Testis (tissue), 3 donors: ENCODE results near the gene OR6S1. TPM values are rescaled to one million over a fixed set of nuclear protein-coding genes. Genes with fewer than 3 reads are reported as not detected.
"Not testable (repeated sequence)": the region's sequence is repeated elsewhere in the genome, so short reads cannot be mapped to it uniquely, and the experiment has no call there.

ENCODE experiments used
- DNase-seq: peaks from one replicate; pipeline ENCODE4 v3.0.0-alpha.2; 2019
- H3K27ac ChIP-seq, 2 donors: fragments of 200-600 bp; sonication (generic); one replicate each; pipeline ENCODE4 v1.5.1; 2019
- H3K27me3 ChIP-seq: fragments of 200-600 bp; sonication (generic); one replicate; pipeline ENCODE4 v1.5.1; 2019
- H3K36me3 ChIP-seq: fragments of 200-600 bp; sonication (generic); one replicate; pipeline ENCODE4 v1.5.1; 2017; ENCODE audit warnings: low read depth; ENCODE audit errors: missing control alignments
- H3K4me1 ChIP-seq: fragments of 200-600 bp; sonication (generic); one replicate; pipeline ENCODE4 v1.5.1; 2019
- H3K4me3 ChIP-seq, 2 donors: fragments of 200-600 bp; sonication (generic); one replicate each; pipeline ENCODE4 v1.5.1; 2017 to 2019
- H3K9me3 ChIP-seq: fragments of 200-600 bp; sonication (generic); one replicate; pipeline ENCODE4 v1.5.1; 2017
- CTCF ChIP-seq, 3 experiments: fragments of 450-650 bp in 2 of 3; fragments of 200-600 bp in 1 of 3; sonication (generic) in 1 of 3; IDR thresholded peaks; one replicate each; pipeline ENCODE4 v1.5.1; 2016 to 2019; ENCODE audit warnings: antibody characterized with exemption in 3 of 3, mild to moderate bottlenecking in 2 of 3, moderate library complexity in 1 of 3
- POLR2A ChIP-seq: fragments of 450-650 bp; IDR thresholded peaks from one replicate; pipeline ENCODE4 v1.6.1; 2017; ENCODE audit warnings: antibody characterized with exemption, mild to moderate bottlenecking, moderate library complexity
- WGBS, 2 donors: methylation state at CpG; one replicate each; pipeline ENCODE4 v1.1.5; 2018; 5-methylcytosine and 5-hydroxymethylcytosine counted together
- intact Hi-C: fragments of 100-400 bp; cut with DNase I; formaldehyde crosslinking; loops from one replicate; pipeline ENCODE4 v1.15.1; 2023; ENCODE audit warnings: low total_unique reads
- polyA plus RNA-seq: library from polyadenylated mRNA; stranded (reverse); fragments of 350-450 nt; fragmentation: Illumina TruSeq; extraction: RNeasy Lipid Tissue Mini Kit (QIAGEN cat#74804); gene quantifications from one replicate; pipeline ENCODE4 v1.2.3, GENCODE V29; 2014; ENCODE audit warnings: low read depth, low replicate concordance; ENCODE audit not compliant: insufficient read depth
- small RNA-seq, 2 donors: library from RNA; depleted of rRNA; stranded (forward); fragments of <200 nt; gene quantifications; one replicate each; pipeline ENCODE3, GENCODE V24; 2016
- total RNA-seq, 2 donors: library from RNA; depleted of rRNA; stranded (reverse); fragments of >200 nt; gene quantifications; one replicate each; pipeline ENCODE4 v1.2.3, GENCODE V29; 2016

The OR6S1 gene
- total and polyA plus RNA-seq, 3 donors from 2014 or later, result 0.68 TPM; not detected in 2

GRCh38 chr14:20601522-20601921 lies 40.0 kb downstream of the OR6S1 start:
- intact Hi-C loops, result loop anchor here (10.0 kb wide), 1 partner anchor 277 kb away; no protein-coding TSS in a partner anchor
- H3K4me1 ChIP-seq, result no peaks in the 10 kb centered on the region
- no peak for TF ChIP-seq POLR2A
- no peak for TF ChIP-seq CTCF (IDR thresholded peaks at IDR 0.05)
- no peaks in the 10 kb centered on the region for H3K36me3 ChIP-seq
- H3K27ac ChIP-seq, result no peak overlapping the region
- no peak for DNase-seq
- 82 to 86% methylated on average over 12 of the region's 12 CpGs for WGBS, 2 donors
- no peaks in the 10 kb centered on the region for H3K9me3 ChIP-seq
- H3K4me3 ChIP-seq, result no peak overlapping the region
- no peaks in the 10 kb centered on the region for H3K27me3 ChIP-seq

GRCh38 chr14:20597108-20597507 lies 44.4 kb downstream of the OR6S1 start:
- no peak for TF ChIP-seq POLR2A
- no peak for TF ChIP-seq CTCF (IDR thresholded peaks at IDR 0.05)
- H3K9me3 ChIP-seq, result no peaks in the 10 kb centered on the region
- H3K4me1 ChIP-seq, result no peaks in the 10 kb centered on the region
- H3K4me3 ChIP-seq, result no peak overlapping the region
- whole genome bisulfite sequencing, 2 donors, result 90 to 96% methylated on average over 1 of the region's 1 CpG
- no peak overlapping the region for H3K27ac ChIP-seq
- H3K27me3 ChIP-seq, result no peaks in the 10 kb centered on the region
- intact Hi-C loops, result no loop called here
- H3K36me3 ChIP-seq, result no peaks in the 10 kb centered on the region
- no peak for DNase-seq

- DNase-seq, H3K27ac ChIP-seq, H3K27me3 ChIP-seq, H3K4me1 ChIP-seq, intact Hi-C loops, H3K4me3 ChIP-seq, H3K36me3 ChIP-seq, H3K9me3 ChIP-seq: not testable (repeated sequence)
- WGBS, 2 donors, result 93% methylated on average over 3 of the region's 3 CpGs
Measured at GRCh38 chr14:20595726-20596125, 45.8 kb downstream of the OR6S1 start.

GRCh38 chr14:20592574-20592973 lies 48.9 kb downstream of the OR6S1 start:
- no peak overlapping the region for H3K4me3 ChIP-seq
- 54 to 68% methylated on average over 1 of the region's 1 CpG for WGBS, 2 donors
- intact Hi-C loops, result no loop called here

GRCh38 chr14:20591235-20591634 lies 50.3 kb downstream of the OR6S1 start, which contains the start of gene RNASE12:
TSS of gene RNASE12 (minus strand) at chr14:20591376. CDS start at chr14:20590723, 653 bp downstream.
- H3K9me3 ChIP-seq, result no peaks in the 10 kb centered on the region
- intact Hi-C loops, result no loop called here
- H3K4me1 ChIP-seq, result no peaks in the 10 kb centered on the region
- TF ChIP-seq CTCF (IDR thresholded peaks at IDR 0.05) (no peak), POLR2A (no peak)
- no peak for DNase-seq
- WGBS, 2 donors, result 74 to 78% methylated on average over 4 of the region's 4 CpGs
- no peak within 1 kb of the TSS for H3K4me3 ChIP-seq
- no peaks in the 10 kb centered on the region for H3K36me3 ChIP-seq
- no peak within 1 kb of the TSS for H3K27ac ChIP-seq
- H3K27me3 ChIP-seq, result no peaks in the 10 kb centered on the region

More at GRCh38 chr14:20592574-20592973, 48.9 kb downstream of the OR6S1 start:
- TF ChIP-seq POLR2A (no peak), CTCF (IDR thresholded peaks at IDR 0.05) (no peak)
- no peaks in the 10 kb centered on the region for H3K36me3 ChIP-seq
- no peaks in the 10 kb centered on the region for H3K4me1 ChIP-seq
- DNase-seq, result no peak
- H3K27ac ChIP-seq, result no peak overlapping the region
- no peaks in the 10 kb centered on the region for H3K9me3 ChIP-seq
- H3K27me3 ChIP-seq, result no peaks in the 10 kb centered on the region

Small RNA genes lying within 50 kb of the gene (small RNA-seq; reads per million reads assigned to genes)
- 0 reads per million in 2 donors for gene RF00019

Other genes starting within 250 kb of the OR6S1 start
- gene TEP1, start 228.2 kb downstream of the OR6S1 start, total RNA-seq, result 10 to 100 TPM; 16.5 to 19.1 TPM
- gene TEP1, start 228.2 kb downstream of the OR6S1 start, polyA plus RNA-seq, result 11.6 TPM
- 1 to 10 TPM; 1.2 to 1.6 TPM for gene KLHL33, start 205.5 kb downstream of the OR6S1 start, total RNA-seq
- gene KLHL33, start 205.5 kb downstream of the OR6S1 start, polyA plus RNA-seq, result 0.67 TPM
- gene OSGEP, start 186.9 kb downstream of the OR6S1 start, total RNA-seq, result 10 to 100 TPM; 47.2 to 58.8 TPM
- 19.9 TPM for gene OSGEP, start 186.9 kb downstream of the OR6S1 start, polyA plus RNA-seq
- gene APEX1, start 186.5 kb downstream of the OR6S1 start, total RNA-seq, result 10 to 100 TPM; 56.7 to 76.2 TPM
- 67.8 TPM for gene APEX1, start 186.5 kb downstream of the OR6S1 start, polyA plus RNA-seq
- gene PIP4P1, start 180.3 kb downstream of the OR6S1 start, total RNA-seq, result 10 to 100 TPM; 33.4 to 38.8 TPM
- 50.8 TPM for gene PIP4P1, start 180.3 kb downstream of the OR6S1 start, polyA plus RNA-seq
- 10 to 100 TPM; 13.6 to 21.8 TPM for gene PNP, start 172.3 kb downstream of the OR6S1 start, total RNA-seq
- 18.9 TPM for gene PNP, start 172.3 kb downstream of the OR6S1 start, polyA plus RNA-seq
- not detected for gene RNASE10, start 136.2 kb downstream of the OR6S1 start, total RNA-seq
- gene RNASE10, start 136.2 kb downstream of the OR6S1 start, polyA plus RNA-seq, result 1.2 TPM
- not detected for gene RNASE9, start 80.6 kb downstream of the OR6S1 start, total RNA-seq
- gene RNASE9, start 80.6 kb downstream of the OR6S1 start, polyA plus RNA-seq, result not detected
- 10 to 100 TPM; 31.7 to 52.0 TPM for gene RNASE11, start 53.7 kb downstream of the OR6S1 start, total RNA-seq
- 81.0 TPM for gene RNASE11, start 53.7 kb downstream of the OR6S1 start, polyA plus RNA-seq
- not detected for gene RNASE12, start 50.3 kb downstream of the OR6S1 start, total RNA-seq
- 1.3 TPM for gene RNASE12, start 50.3 kb downstream of the OR6S1 start, polyA plus RNA-seq
- gene RNASE4, start 42.9 kb upstream of the OR6S1 start, total RNA-seq, result 10 to 100 TPM; 27.6 to 53.4 TPM
- gene RNASE4, start 42.9 kb upstream of the OR6S1 start, polyA plus RNA-seq, result 27.7 TPM
- 10 to 100 TPM; 28.9 to 42.7 TPM for gene ANG, start 47.1 kb upstream of the OR6S1 start, total RNA-seq
- 27.7 TPM for gene ANG, start 47.1 kb upstream of the OR6S1 start, polyA plus RNA-seq
- under 1 TPM in 1 of 2 donors, not detected in 1; 0.39 TPM for gene EDDM3A, start 104.2 kb upstream of the OR6S1 start, total RNA-seq
- gene EDDM3A, start 104.2 kb upstream of the OR6S1 start, polyA plus RNA-seq, result 1.9 TPM
- not detected for gene EDDM3B, start 126.7 kb upstream of the OR6S1 start, total RNA-seq
- gene EDDM3B, start 126.7 kb upstream of the OR6S1 start, polyA plus RNA-seq, result not detected
- 1 to 10 TPM in 1 of 2 donors, under 1 TPM in 1; 0.71 to 7.4 TPM for gene RNASE6, start 139.6 kb upstream of the OR6S1 start, total RNA-seq
- 11.0 TPM for gene RNASE6, start 139.6 kb upstream of the OR6S1 start, polyA plus RNA-seq
- 1,000 to 10,000 TPM; 2,192 to 2,939 TPM for gene RNASE1, start 161.2 kb upstream of the OR6S1 start, total RNA-seq
- gene RNASE1, start 161.2 kb upstream of the OR6S1 start, polyA plus RNA-seq, result 1,880 TPM
- gene RNASE3, start 249.7 kb upstream of the OR6S1 start, total RNA-seq, result under 1 TPM; 0.50 to 0.63 TPM
- 1.4 TPM for gene RNASE3, start 249.7 kb upstream of the OR6S1 start, polyA plus RNA-seq